MM.1S (cell line): ENCODE data around the gene DOCK4.

Experiments used
- DNase-seq: peaks from one replicate; pipeline ENCODE4 v3.0.0-alpha.2; 2015
- H2AFZ ChIP-seq: fragments of 300-600 bp; sonication (generic); 2 replicates; pipeline ENCODE4 v1.6.0; 2016; ENCODE audit warnings: antibody characterized with exemption, low read length
- H3F3A ChIP-seq: fragments of 300-600 bp; sonication (generic); 2 replicates; pipeline ENCODE4 v1.6.1; 2016; ENCODE audit warnings: mild to moderate bottlenecking, antibody characterized with exemption, low read length, moderate library complexity, mixed read lengths; ENCODE audit not compliant: insufficient read depth
- H3K27ac ChIP-seq: fragments of 300-600 bp; sonication (generic); 2 replicates; pipeline ENCODE4 v1.5.1; 2016; ENCODE audit warnings: mild to moderate bottlenecking, low read length
- H3K27me3 ChIP-seq: fragments of 300-600 bp; sonication (generic); replicated peaks from 2 replicates; pipeline ENCODE4 v1.6.0; 2016; ENCODE audit warnings: low read length; ENCODE audit not compliant: insufficient read depth
- H3K36me3 ChIP-seq: fragments of 300-600 bp; sonication (generic); replicated peaks from 2 replicates; pipeline ENCODE4 v1.6.1; 2016; ENCODE audit warnings: mild to moderate bottlenecking, low read length, mixed read lengths; ENCODE audit not compliant: insufficient read depth
- H3K4me1 ChIP-seq: fragments of 300-600 bp; sonication (generic); 2 replicates; pipeline ENCODE4 v1.6.1; 2016; ENCODE audit warnings: low read length, mixed read lengths
- H3K4me2 ChIP-seq: fragments of 300-600 bp; sonication (generic); 2 replicates; pipeline ENCODE4 v1.6.0; 2016; ENCODE audit warnings: low read depth, low read length
- H3K4me3 ChIP-seq: fragments of 300-600 bp; sonication (generic); 2 replicates; pipeline ENCODE4 v1.5.1; 2016; ENCODE audit warnings: low read length, mixed read lengths
- H3K79me2 ChIP-seq: fragments of 300-600 bp; sonication (generic); 2 replicates; pipeline ENCODE4 v1.6.1; 2016; ENCODE audit warnings: mixed run types, low read length, mixed read lengths
- H3K9ac ChIP-seq: fragments of 300-600 bp; sonication (generic); 2 replicates; pipeline ENCODE4 v1.6.1; 2016; ENCODE audit warnings: low read length, mixed read lengths
- H3K9me2 ChIP-seq: fragments of 300-600 bp; sonication (generic); replicated peaks from 2 replicates; pipeline ENCODE4 v1.6.1; 2016; ENCODE audit warnings: mild to moderate bottlenecking, low read length, mixed read lengths; ENCODE audit not compliant: insufficient read depth
- H3K9me3 ChIP-seq: fragments of 300-600 bp; sonication (generic); replicated peaks from 2 replicates; pipeline ENCODE4 v1.6.1; 2016; ENCODE audit warnings: mild to moderate bottlenecking, low read length, mixed read lengths; ENCODE audit not compliant: insufficient read depth
- H4K20me1 ChIP-seq: fragments of 300-600 bp; sonication (generic); 2 replicates; pipeline ENCODE4 v1.6.1; 2016; ENCODE audit warnings: mild to moderate bottlenecking, low read length, moderate library complexity, mixed read lengths; ENCODE audit not compliant: insufficient read depth
- CTCF ChIP-seq: fragments of 300-600 bp; sonication (generic); IDR thresholded peaks from 2 replicates; pipeline ENCODE4 v1.5.1; 2016; ENCODE audit warnings: antibody characterized with exemption, low read length, mixed read lengths
- EZH2 ChIP-seq: fragments of 300-600 bp; sonication (generic); optimal IDR thresholded peaks from 2 replicates; pipeline ENCODE3; 2017; ENCODE audit warnings: low read depth, mild to moderate bottlenecking, antibody characterized with exemption, low read length, mixed read lengths
- EZH2phosphoT487 ChIP-seq: fragments of 300-600 bp; sonication (generic); IDR thresholded peaks from 2 replicates; pipeline ENCODE4 v1.6.1; 2018; ENCODE audit warnings: antibody characterized with exemption, low read length

Gene DOCK4

DNA sequence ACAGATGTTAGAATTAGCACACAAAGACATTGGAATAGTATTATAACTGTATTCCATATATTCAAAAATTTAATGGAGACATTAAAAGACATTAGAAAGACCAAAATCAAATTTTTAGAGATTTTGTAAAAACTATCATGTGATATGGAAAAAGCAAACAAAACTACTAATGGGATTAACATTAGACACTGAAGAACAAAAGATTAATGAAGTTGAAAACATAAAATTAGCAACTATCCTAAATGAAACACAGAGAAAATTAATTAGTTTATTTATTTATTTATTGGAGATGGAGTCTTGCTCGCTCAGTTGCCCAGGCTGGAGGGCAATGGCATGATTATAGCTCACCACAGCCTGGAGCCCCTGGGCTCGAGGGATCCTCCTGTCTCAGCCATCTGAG is 158.8 kb downstream of the DOCK4 start:
- Histone ChIP-seq H3K4me2 (no peak overlapping the region), H4K20me1 (no peaks in the 10 kb centered on the region), H2AFZ (no peak overlapping the region), H3K4me3 (no peak overlapping the region), H3K27me3 (no peaks in the 10 kb centered on the region), H3K9me3 (no peaks in the 10 kb centered on the region), H3K4me1 (no peaks in the 10 kb centered on the region), H3K9ac (no peak overlapping the region), H3K79me2 (peaks cover 74% of the 10 kb centered on the region), H3K36me3 (no peaks in the 10 kb centered on the region), H3K9me2 (no peaks in the 10 kb centered on the region), H3K27ac (no peak overlapping the region), H3F3A (no peaks in the 10 kb centered on the region)
- no peak for DNase-seq
- TF ChIP-seq CTCF (no peak), EZH2 (no peak), EZH2phosphoT487 (no peak)

DNA sequence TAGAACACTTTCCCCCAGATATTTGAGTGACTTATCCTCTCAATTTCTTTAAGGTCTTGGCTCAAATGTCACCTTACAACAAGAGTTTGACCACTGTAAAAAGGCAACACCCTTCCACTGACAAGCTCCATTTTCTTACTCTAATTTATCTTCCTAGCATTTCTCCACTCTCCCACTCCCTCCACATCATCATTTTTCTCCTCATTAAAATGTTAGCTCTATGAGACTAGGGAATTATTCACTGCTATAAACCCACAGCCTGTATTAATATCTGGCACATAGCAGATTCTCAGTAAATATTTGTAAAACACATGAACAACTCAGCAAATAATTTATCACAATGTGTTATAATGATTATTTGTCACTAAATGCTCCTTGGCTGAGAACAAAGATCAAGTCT is 161.0 kb downstream of the DOCK4 start:
- Histone ChIP-seq H3K9me3 (no peaks in the 10 kb centered on the region), H3K36me3 (no peaks in the 10 kb centered on the region), H4K20me1 (no peaks in the 10 kb centered on the region), H3K4me3 (no peak overlapping the region), H3K79me2 (peaks cover 77% of the 10 kb centered on the region), H2AFZ (no peak overlapping the region), H3K27ac (no peak overlapping the region), H3K9ac (no peak overlapping the region), H3K4me2 (no peak overlapping the region), H3K9me2 (no peaks in the 10 kb centered on the region), H3F3A (no peaks in the 10 kb centered on the region), H3K4me1 (no peaks in the 10 kb centered on the region), H3K27me3 (no peaks in the 10 kb centered on the region)
- no peak for TF ChIP-seq EZH2phosphoT487
- no peak for DNase-seq

- H3K27ac ChIP-seq, result no peak overlapping the region
- H4K20me1 ChIP-seq, result no peaks in the 10 kb centered on the region
- H3F3A ChIP-seq, result no peaks in the 10 kb centered on the region
- no peak for TF ChIP-seq EZH2phosphoT487
- TF ChIP-seq EZH2, result no peak
- no peak for TF ChIP-seq CTCF
- no peaks in the 10 kb centered on the region for H3K4me1 ChIP-seq
- no peak for DNase-seq
- no peaks in the 10 kb centered on the region for H3K27me3 ChIP-seq
- no peak overlapping the region for H3K9ac ChIP-seq
- no peak overlapping the region for H2AFZ ChIP-seq
- H3K9me3 ChIP-seq, result no peaks in the 10 kb centered on the region
- no peak overlapping the region for H3K4me2 ChIP-seq
- H3K36me3 ChIP-seq, result no peaks in the 10 kb centered on the region
- peaks cover 68% of the 10 kb centered on the region for H3K79me2 ChIP-seq
- H3K9me2 ChIP-seq, result no peaks in the 10 kb centered on the region
- no peak overlapping the region for H3K4me3 ChIP-seq
Measured at GRCh38 chr7:112042631-112043030, 163.6 kb downstream of the DOCK4 start.

- Histone ChIP-seq H3K9me2 (no peaks in the 10 kb centered on the region), H3K27ac (no peak overlapping the region), H4K20me1 (no peaks in the 10 kb centered on the region), H3K4me3 (no peak overlapping the region), H3K4me1 (peaks cover 8% of the 10 kb centered on the region; the same call in 1 of the 2 replicates), H3K27me3 (no peaks in the 10 kb centered on the region), H2AFZ (no peak overlapping the region), H3K79me2 (peaks cover 44% of the 10 kb centered on the region), H3K36me3 (no peaks in the 10 kb centered on the region), H3K9me3 (no peaks in the 10 kb centered on the region), H3K9ac (no peak overlapping the region), H3F3A (no peaks in the 10 kb centered on the region), H3K4me2 (no peak overlapping the region)
- DNase-seq, result no peak
- no peak for TF ChIP-seq EZH2
- no peak for TF ChIP-seq CTCF
- no peak for TF ChIP-seq EZH2phosphoT487
Measured at GRCh38 chr7:112038353-112038752, 167.8 kb downstream of the DOCK4 start.
